SK-N-SH treated with all-trans-retinoic acid at 6 μM for 48 hours (cell line): ENCODE measurements around the gene PLA2G4A.

Experiments
- ATAC-seq: fragments of 200-7000 bp; cut with Tn5 transposase; 3 replicates; pipeline ENCODE4 v1.9.1; 2020; ENCODE audit warnings: mild to moderate bottlenecking, moderate library complexity
- CSDC2 ChIP-seq: fragments of 250-450 bp; sonication (Bioruptor Pico); IDR thresholded peaks from 2 replicates; pipeline ENCODE4 v1.5.0; 2020; ENCODE audit warnings: mild to moderate bottlenecking, moderate library complexity
- ESRRG ChIP-seq: fragments of 250-450 bp; sonication (Bioruptor Pico); IDR thresholded peaks from 2 replicates; pipeline ENCODE4 v1.6.1; 2021; ENCODE audit warnings: mild to moderate bottlenecking
- GLIS3 ChIP-seq: fragments of 250-450 bp; sonication (Bioruptor Pico); IDR thresholded peaks from 2 replicates; pipeline ENCODE4 v1.5.0; 2020; ENCODE audit warnings: mild to moderate bottlenecking, moderate library complexity
- ISL1 ChIP-seq: fragments of 250-450 bp; sonication (Bioruptor Pico); IDR thresholded peaks from 2 replicates; pipeline ENCODE4 v2.1.2; 2022; ENCODE audit warnings: mild to moderate bottlenecking, moderate library complexity
- OSR1 ChIP-seq: fragments of 250-450 bp; sonication (Bioruptor Pico); IDR thresholded peaks from 2 replicates; pipeline ENCODE4 v1.8.0; 2022; ENCODE audit warnings: moderate library complexity, mild to moderate bottlenecking, inconsistent platforms
- POU6F1 ChIP-seq: fragments of 250-450 bp; sonication (Bioruptor Pico); IDR thresholded peaks from 2 replicates; pipeline ENCODE4 v1.8.0; 2021; ENCODE audit warnings: low read depth, mild to moderate bottlenecking, moderate library complexity, borderline replicate concordance
- PPARA ChIP-seq: fragments of 250-450 bp; sonication (Bioruptor Pico); IDR thresholded peaks from 2 replicates; pipeline ENCODE4 v1.5.0; 2020; ENCODE audit warnings: mild to moderate bottlenecking, borderline replicate concordance
- RARB ChIP-seq: fragments of 250-450 bp; sonication (Bioruptor Pico); IDR thresholded peaks from 2 replicates; pipeline ENCODE4 v1.8.0; 2021; ENCODE audit warnings: mild to moderate bottlenecking, moderate library complexity
- TOX ChIP-seq: fragments of 250-450 bp; sonication (Bioruptor Pico); IDR thresholded peaks from 2 replicates; pipeline ENCODE4 v1.8.0; 2021; ENCODE audit warnings: mild to moderate bottlenecking, moderate library complexity, borderline replicate concordance
- ZC3H10 ChIP-seq: fragments of 250-450 bp; sonication (Bioruptor Pico); IDR thresholded peaks from 2 replicates; pipeline ENCODE4 v1.5.1; 2021; ENCODE audit warnings: mild to moderate bottlenecking, moderate library complexity
- ZFP3 ChIP-seq: fragments of 250-450 bp; sonication (Bioruptor Pico); IDR thresholded peaks from 2 replicates; pipeline ENCODE4 v1.5.0; 2020; ENCODE audit warnings: mild to moderate bottlenecking, moderate library complexity
- ZFP30 ChIP-seq: fragments of 450-650 bp; formaldehyde crosslinking; IDR thresholded peaks from 2 replicates; pipeline ENCODE4 v1.5.0; 2022; ENCODE audit warnings: mild to moderate bottlenecking, moderate library complexity
- TF ChIP-seq, protein P1 (sequence below): fragments of 250-450 bp; sonication (Bioruptor Pico); IDR thresholded peaks from 2 replicates; pipeline ENCODE4 v1.5.1; 2021; ENCODE audit warnings: mild to moderate bottlenecking, moderate library complexity
- TF ChIP-seq, protein P2 (sequence below): fragments of 250-450 bp; sonication (Bioruptor Pico); IDR thresholded peaks from 2 replicates; pipeline ENCODE4 v1.8.0; 2020; ENCODE audit warnings: mild to moderate bottlenecking, moderate library complexity, borderline replicate concordance
- TF ChIP-seq, protein P3 (sequence below): fragments of 250-450 bp; sonication (Bioruptor Pico); IDR thresholded peaks from 2 replicates; pipeline ENCODE4 v1.5.0; 2020; ENCODE audit warnings: mild to moderate bottlenecking, moderate library complexity
- TF ChIP-seq, protein P4 (sequence below): fragments of 250-450 bp; sonication (Bioruptor Pico); IDR thresholded peaks from 2 replicates; pipeline ENCODE4 v1.5.1; 2020; ENCODE audit warnings: low read depth, mild to moderate bottlenecking, moderate library complexity

The PLA2G4A gene

GRCh38 chr1:186781730-186782129 lies 47.0 kb upstream of the PLA2G4A start:
- peak; percentile 49 for ATAC-seq
- TF ChIP-seq ZFP3: no peak
- no peak for TF ChIP-seq CSDC2 (CRISPR knock-in tag)
- TF ChIP-seq, protein P1, sequence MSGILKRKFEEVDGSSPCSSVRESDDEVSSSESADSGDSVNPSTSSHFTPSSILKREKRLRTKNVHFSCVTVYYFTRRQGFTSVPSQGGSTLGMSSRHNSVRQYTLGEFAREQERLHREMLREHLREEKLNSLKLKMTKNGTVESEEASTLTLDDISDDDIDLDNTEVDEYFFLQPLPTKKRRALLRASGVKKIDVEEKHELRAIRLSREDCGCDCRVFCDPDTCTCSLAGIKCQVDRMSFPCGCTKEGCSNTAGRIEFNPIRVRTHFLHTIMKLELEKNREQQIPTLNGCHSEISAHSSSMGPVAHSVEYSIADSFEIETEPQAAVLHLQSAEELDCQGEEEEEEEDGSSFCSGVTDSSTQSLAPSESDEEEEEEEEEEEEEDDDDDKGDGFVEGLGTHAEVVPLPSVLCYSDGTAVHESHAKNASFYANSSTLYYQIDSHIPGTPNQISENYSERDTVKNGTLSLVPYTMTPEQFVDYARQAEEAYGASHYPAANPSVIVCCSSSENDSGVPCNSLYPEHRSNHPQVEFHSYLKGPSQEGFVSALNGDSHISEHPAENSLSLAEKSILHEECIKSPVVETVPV (CRISPR knock-in tag): no peak
- no peak for TF ChIP-seq ZC3H10
- TF ChIP-seq RARB (CRISPR knock-in tag): no peak

GRCh38 chr1:186782791-186783190 lies 46.0 kb upstream of the PLA2G4A start:
- peak; percentile 77 for ATAC-seq
- TF ChIP-seq TOX (no peak; the same call in 1 of the 2 replicates), OSR1 (CRISPR knock-in tag) (no peak), PPARA (CRISPR knock-in tag) (no peak), ZFP3 (no peak), ISL1 (no peak)
- TF ChIP-seq, protein P1 (CRISPR knock-in tag): no peak
- TF ChIP-seq, protein P2, sequence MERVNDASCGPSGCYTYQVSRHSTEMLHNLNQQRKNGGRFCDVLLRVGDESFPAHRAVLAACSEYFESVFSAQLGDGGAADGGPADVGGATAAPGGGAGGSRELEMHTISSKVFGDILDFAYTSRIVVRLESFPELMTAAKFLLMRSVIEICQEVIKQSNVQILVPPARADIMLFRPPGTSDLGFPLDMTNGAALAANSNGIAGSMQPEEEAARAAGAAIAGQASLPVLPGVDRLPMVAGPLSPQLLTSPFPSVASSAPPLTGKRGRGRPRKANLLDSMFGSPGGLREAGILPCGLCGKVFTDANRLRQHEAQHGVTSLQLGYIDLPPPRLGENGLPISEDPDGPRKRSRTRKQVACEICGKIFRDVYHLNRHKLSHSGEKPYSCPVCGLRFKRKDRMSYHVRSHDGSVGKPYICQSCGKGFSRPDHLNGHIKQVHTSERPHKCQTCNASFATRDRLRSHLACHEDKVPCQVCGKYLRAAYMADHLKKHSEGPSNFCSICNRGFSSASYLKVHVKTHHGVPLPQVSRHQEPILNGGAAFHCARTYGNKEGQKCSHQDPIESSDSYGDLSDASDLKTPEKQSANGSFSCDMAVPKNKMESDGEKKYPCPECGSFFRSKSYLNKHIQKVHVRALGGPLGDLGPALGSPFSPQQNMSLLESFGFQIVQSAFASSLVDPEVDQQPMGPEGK (CRISPR knock-in tag): no peak
- TF ChIP-seq, protein P3, sequence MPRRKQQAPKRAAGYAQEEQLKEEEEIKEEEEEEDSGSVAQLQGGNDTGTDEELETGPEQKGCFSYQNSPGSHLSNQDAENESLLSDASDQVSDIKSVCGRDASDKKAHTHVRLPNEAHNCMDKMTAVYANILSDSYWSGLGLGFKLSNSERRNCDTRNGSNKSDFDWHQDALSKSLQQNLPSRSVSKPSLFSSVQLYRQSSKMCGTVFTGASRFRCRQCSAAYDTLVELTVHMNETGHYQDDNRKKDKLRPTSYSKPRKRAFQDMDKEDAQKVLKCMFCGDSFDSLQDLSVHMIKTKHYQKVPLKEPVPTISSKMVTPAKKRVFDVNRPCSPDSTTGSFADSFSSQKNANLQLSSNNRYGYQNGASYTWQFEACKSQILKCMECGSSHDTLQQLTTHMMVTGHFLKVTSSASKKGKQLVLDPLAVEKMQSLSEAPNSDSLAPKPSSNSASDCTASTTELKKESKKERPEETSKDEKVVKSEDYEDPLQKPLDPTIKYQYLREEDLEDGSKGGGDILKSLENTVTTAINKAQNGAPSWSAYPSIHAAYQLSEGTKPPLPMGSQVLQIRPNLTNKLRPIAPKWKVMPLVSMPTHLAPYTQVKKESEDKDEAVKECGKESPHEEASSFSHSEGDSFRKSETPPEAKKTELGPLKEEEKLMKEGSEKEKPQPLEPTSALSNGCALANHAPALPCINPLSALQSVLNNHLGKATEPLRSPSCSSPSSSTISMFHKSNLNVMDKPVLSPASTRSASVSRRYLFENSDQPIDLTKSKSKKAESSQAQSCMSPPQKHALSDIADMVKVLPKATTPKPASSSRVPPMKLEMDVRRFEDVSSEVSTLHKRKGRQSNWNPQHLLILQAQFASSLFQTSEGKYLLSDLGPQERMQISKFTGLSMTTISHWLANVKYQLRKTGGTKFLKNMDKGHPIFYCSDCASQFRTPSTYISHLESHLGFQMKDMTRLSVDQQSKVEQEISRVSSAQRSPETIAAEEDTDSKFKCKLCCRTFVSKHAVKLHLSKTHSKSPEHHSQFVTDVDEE: no peak

GRCh38 chr1:186783193-186783592 lies 45.6 kb upstream of the PLA2G4A start:
- ATAC-seq: peak; percentile 79
- TF ChIP-seq ESRRG (CRISPR knock-in tag) (no peak), ZFP30 (CRISPR knock-in tag) (no peak), ZFP3 (no peak), GLIS3 (CRISPR knock-in tag) (no peak), CSDC2 (CRISPR knock-in tag) (no peak), POU6F1 (CRISPR knock-in tag) (no peak)
- TF ChIP-seq, protein P4, sequence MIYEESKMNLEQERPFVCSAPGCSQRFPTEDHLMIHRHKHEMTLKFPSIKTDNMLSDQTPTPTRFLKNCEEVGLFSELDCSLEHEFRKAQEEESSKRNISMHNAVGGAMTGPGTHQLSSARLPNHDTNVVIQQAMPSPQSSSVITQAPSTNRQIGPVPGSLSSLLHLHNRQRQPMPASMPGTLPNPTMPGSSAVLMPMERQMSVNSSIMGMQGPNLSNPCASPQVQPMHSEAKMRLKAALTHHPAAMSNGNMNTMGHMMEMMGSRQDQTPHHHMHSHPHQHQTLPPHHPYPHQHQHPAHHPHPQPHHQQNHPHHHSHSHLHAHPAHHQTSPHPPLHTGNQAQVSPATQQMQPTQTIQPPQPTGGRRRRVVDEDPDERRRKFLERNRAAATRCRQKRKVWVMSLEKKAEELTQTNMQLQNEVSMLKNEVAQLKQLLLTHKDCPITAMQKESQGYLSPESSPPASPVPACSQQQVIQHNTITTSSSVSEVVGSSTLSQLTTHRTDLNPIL (CRISPR knock-in tag): no peak
- TF ChIP-seq, protein P1 (CRISPR knock-in tag): no peak
- TF ChIP-seq, protein P3: no peak
- TF ChIP-seq, protein P2 (CRISPR knock-in tag): no peak
